Osteocyte (in vitro differentiated cells): ENCODE measurements around the gene ME2. TPM values are rescaled to one million over a fixed set of nuclear protein-coding genes. Genes with fewer than 3 reads are reported as not detected.

Experiments
- DNase-seq: peaks from one replicate; pipeline ENCODE4 v3.0.0; 2021; ENCODE audit warnings: mixed read lengths; ENCODE audit not compliant: unreplicated experiment; ENCODE audit errors: extremely low spot score
- H3K27ac Mint-ChIP-seq: one replicate; pipeline ENCODE4 v1.8.0; 2021; ENCODE audit warnings: mild to moderate bottlenecking, mixed read lengths; ENCODE audit not compliant: unreplicated experiment
- H3K27me3 Mint-ChIP-seq: one replicate; pipeline ENCODE4 v1.8.0; 2021; ENCODE audit warnings: mixed read lengths; ENCODE audit not compliant: unreplicated experiment
- H3K36me3 Mint-ChIP-seq: one replicate; pipeline ENCODE4 v1.8.0; 2021; ENCODE audit warnings: mixed read lengths; ENCODE audit not compliant: unreplicated experiment
- H3K4me1 Mint-ChIP-seq: one replicate; pipeline ENCODE4 v1.8.0; 2021; ENCODE audit warnings: mixed read lengths; ENCODE audit not compliant: unreplicated experiment
- H3K4me3 Mint-ChIP-seq: one replicate; pipeline ENCODE4 v1.8.0; 2021; ENCODE audit warnings: mild to moderate bottlenecking, moderate library complexity, mixed read lengths; ENCODE audit not compliant: unreplicated experiment
- H3K9me3 Mint-ChIP-seq: one replicate; pipeline ENCODE4 v1.8.0; 2021; ENCODE audit warnings: mixed read lengths; ENCODE audit not compliant: unreplicated experiment
- CTCF ChIP-seq: fragments of 200-600 bp; sonication (generic); IDR thresholded peaks from 2 replicates; pipeline ENCODE4 v1.5.0; 2021; ENCODE audit warnings: antibody characterized with exemption, mild to moderate bottlenecking, moderate library complexity
- total RNA-seq: library from RNA; stranded (reverse); gene quantifications from 2 replicates; pipeline ENCODE4 v1.2.1, GENCODE V29; 2021

Gene ME2
- total RNA-seq, 1 donor from 2014 or later, result 31.8 TPM

GRCh38 chr18:50869150-50869549 lies 9.8 kb upstream of the ME2 start:
- TF ChIP-seq CTCF, result no peak
- no peak overlapping the region for H3K4me3 Mint-ChIP-seq
- H3K9me3 Mint-ChIP-seq, result no peaks in the 10 kb centered on the region
- H3K36me3 Mint-ChIP-seq, result no peaks in the 10 kb centered on the region
- DNase-seq, result no peak
- no peak overlapping the region for H3K27ac Mint-ChIP-seq
- H3K27me3 Mint-ChIP-seq, result peaks cover 18% of the 10 kb centered on the region
- H3K4me1 Mint-ChIP-seq, result peaks cover 14% of the 10 kb centered on the region

DNA sequence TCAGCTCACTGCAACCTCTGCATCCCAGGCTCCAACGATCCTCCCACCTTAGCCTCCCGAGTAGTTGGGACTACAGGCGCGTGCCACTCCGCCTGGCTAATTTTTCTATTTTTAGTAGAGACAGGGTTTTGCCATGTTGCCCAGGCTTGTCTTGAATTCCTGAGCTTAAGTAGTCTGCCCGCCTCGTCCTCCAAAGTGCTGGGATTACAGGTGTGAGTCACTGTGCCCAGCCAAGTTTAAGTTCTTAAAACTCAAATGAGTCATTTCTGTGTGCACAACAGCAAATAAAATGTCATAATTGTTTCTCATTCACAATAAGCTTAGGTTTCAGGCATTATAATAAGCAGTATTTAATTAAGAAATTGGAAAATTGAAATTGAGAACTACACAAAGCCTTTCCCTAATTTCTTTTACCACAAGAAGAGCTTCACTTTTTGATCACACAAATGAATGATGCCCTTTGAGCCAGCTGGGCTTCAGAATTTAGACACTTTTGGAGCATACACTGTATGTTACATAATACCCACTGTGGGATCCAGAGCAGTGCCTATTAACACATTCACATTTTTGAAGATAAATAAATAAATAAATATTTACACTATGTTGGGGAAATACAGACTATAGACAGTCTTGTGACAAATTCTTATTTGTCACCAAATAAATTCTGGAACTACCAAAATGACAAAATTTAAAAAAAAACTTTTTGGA lies 8.6 kb upstream of the ME2 start:
- DNase-seq, result no peak
- H3K36me3 Mint-ChIP-seq, result no peaks in the 10 kb centered on the region
- TF ChIP-seq CTCF, result no peak
- no peak overlapping the region for H3K27ac Mint-ChIP-seq
- H3K4me1 Mint-ChIP-seq, result peaks cover 14% of the 10 kb centered on the region
- peaks cover 19% of the 10 kb centered on the region for H3K27me3 Mint-ChIP-seq
- H3K9me3 Mint-ChIP-seq, result no peaks in the 10 kb centered on the region
- H3K4me3 Mint-ChIP-seq, result no peak overlapping the region

GRCh38 chr18:50871846-50872245 lies 7.1 kb upstream of the ME2 start:
- no peak for TF ChIP-seq CTCF
- H3K27me3 Mint-ChIP-seq, result peaks cover 8% of the 10 kb centered on the region
- no peak overlapping the region for H3K4me3 Mint-ChIP-seq
- H3K9me3 Mint-ChIP-seq, result no peaks in the 10 kb centered on the region
- no peak for DNase-seq
- peaks cover 14% of the 10 kb centered on the region for H3K4me1 Mint-ChIP-seq
- H3K36me3 Mint-ChIP-seq, result no peaks in the 10 kb centered on the region
- no peak overlapping the region for H3K27ac Mint-ChIP-seq

DNA sequence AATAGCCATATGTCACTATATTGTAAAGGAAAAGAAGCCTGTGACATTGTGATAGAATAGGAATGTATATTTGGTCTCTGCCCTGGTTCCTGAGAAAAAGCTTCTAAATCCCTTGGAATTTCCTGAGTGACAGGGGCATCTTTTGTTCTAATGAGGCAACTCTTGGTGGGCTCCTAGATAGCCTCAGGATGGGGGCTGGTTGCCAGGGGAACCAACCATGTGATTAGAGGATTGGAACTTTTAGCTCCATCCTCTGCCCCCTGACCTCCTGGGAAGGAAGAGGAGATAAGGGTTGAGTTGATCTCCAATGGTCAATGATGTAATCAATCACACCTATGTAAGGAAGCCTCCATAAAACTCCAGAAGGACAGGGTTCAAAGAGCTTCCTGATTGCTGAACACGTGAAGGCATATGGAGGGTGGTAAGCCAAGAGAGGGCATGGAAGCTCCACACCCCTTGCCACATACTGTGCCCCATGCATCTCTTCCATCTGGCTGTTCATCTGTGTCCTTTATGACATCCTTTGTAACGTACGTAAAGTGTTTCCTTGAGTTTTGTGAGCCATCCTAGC lies 2.9 kb upstream of the ME2 start:
- H3K9me3 Mint-ChIP-seq, result no peaks in the 10 kb centered on the region
- no peak for DNase-seq
- no peak overlapping the region for H3K27ac Mint-ChIP-seq
- peaks cover 8% of the 10 kb centered on the region for H3K27me3 Mint-ChIP-seq
- H3K4me3 Mint-ChIP-seq, result no peak overlapping the region
- peaks cover 11% of the 10 kb centered on the region for H3K4me1 Mint-ChIP-seq
- no peaks in the 10 kb centered on the region for H3K36me3 Mint-ChIP-seq
- no peak for TF ChIP-seq CTCF

DNA sequence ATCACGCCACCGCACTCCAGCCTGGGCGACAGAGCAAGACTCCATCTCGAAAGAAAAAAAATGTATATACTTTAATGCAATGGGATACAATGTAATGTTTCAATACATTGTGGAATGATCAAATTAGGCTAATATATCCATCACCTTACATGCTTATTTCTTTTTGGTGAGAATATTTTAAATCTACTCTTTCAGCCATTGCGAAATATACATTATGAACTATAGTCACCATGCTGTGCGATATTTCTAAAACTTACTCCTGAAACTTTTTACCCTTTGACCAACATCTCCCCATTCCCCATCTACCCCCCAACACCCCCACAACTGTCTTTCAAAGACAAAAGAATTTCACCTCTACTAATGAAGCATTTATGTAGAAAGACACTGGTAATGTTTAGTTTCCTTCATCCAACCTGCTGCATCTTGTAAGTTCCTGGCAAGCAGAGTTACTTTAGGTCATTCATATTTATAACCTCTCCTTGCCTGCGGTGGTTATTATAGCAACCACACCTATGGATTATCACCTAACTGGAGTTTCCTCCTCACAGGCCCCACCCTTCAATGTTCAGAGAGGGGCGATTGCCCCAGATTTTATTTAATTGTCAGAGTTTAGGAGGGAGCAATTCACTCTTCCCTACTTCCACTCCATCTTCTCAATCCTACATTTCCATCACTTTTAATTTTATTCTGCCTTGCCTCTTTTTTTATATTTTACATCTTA lies 1.2 kb upstream of the ME2 start:
- Mint-ChIP-seq H3K9me3 (no peaks in the 10 kb centered on the region), H3K27ac (peak overlapping the region; percentile 93), H3K36me3 (no peaks in the 10 kb centered on the region), H3K27me3 (peaks cover 8% of the 10 kb centered on the region), H3K4me1 (peaks cover 11% of the 10 kb centered on the region), H3K4me3 (peak overlapping the region; percentile 95)
- TF ChIP-seq CTCF, result no peak
- DNase-seq, result no peak
